A673 (cell line): ENCODE measurements around the gene STRIP1.

Experiments used
- CTCF ChIP-seq: fragments of 300-800, 200-600 bp; sonication (generic); conservative IDR thresholded peaks from 2 replicates; pipeline ENCODE4 v1.5.1; 2017; ENCODE audit warnings: low read depth, mild to moderate bottlenecking, antibody characterized with exemption, low read length, moderate library complexity, mixed read lengths
- EZH2 ChIP-seq: fragments of 200-600 bp; sonication (generic); IDR thresholded peaks from 2 replicates; pipeline ENCODE4 v1.6.1; 2017; ENCODE audit warnings: borderline replicate concordance, low read depth, mild to moderate bottlenecking, mixed read lengths, antibody characterized with exemption, low read length; ENCODE audit not compliant: poor library complexity, severe bottlenecking

GRCh38 chr1:109996476-109996875, 37.9 kb upstream of the STRIP1 start:
- TF ChIP-seq EZH2 (no peak), CTCF (no peak)
